ENCODE results near the gene ZDHHC11.
"Not testable (repeated sequence)": the region's sequence is repeated elsewhere in the genome, so short reads cannot be mapped to it uniquely, and the experiment has no call there.

Gene ZDHHC11

GRCh38 chr5:858726-859125 lies 7.9 kb upstream of the ZDHHC11 start:
- DNase-seq (ENCODE audit: low read depth), result no peak

- no peak for DNase-seq (ENCODE audit: low read depth)
Measured at GRCh38 chr5:856531-857425, 6.0 kb upstream of the ZDHHC11 start.

DNA sequence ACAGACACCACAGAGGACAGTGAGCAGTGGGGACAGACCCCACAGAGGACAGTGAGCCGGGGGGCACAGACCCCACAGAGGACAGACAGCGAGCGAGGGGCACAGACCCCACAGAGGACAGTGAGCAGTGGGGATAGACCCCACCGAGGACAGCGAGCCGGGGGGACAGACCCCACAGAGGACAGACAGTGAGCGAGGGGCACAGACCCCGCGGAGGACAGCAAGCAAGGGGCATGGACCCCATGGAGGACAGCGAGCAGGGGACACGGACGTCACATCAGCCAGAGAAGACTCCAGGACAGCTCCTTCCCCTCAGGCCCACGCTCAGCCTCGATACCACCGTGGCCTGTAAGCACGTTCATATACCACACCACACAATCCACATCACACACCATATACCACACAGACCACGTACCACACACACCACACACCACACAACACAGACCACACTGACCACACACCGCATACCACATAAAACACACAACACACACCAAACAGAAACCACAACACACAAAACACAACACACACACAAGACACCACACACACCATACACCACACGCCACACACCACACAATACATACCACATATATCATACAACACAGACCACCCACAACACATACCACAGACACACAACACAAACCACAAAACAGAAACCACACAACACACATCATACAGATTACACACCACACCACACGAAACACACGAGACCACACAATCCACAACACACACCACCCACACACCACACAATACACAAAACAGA lies 5.2 kb upstream of the ZDHHC11 start:
- DNase-seq (ENCODE audit: low read depth), result no peak

DNA sequence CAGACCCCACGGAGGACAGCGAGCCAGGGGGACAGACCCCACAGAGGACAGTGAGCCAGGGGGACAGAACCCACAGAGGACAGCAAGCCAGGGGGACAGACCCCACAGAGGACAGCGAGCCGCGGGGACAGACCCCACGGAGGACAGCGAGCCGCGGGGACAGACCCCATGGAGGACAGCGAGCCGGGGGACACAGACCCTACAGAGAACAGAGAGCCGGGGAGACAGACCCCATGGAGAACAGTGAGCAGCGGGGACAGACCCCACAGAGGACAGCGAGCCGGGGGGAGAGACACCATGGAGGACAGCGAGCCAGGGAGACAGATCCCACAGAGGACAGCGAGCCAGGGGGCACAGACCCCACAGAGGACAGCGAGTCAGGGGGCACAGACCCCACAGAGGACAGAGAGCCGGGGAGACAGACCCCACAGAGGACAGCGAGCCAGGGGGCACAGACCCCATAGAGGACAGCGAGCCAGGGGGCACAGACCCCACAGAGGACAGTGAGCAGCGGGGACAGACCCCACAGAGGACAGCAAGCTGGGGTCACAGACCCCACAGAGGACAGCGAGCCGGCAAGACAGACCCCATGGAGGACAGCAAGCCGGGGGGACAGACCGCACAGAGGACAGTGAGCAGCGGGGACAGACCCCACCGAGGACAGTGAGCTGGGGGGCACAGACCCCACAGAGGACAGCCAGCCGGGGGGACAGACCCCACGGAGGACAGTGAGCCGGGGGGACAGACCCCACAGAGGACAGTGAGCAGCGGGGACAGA lies 4.4 kb upstream of the ZDHHC11 start:
- no peak for DNase-seq (ENCODE audit: low read depth)

DNA sequence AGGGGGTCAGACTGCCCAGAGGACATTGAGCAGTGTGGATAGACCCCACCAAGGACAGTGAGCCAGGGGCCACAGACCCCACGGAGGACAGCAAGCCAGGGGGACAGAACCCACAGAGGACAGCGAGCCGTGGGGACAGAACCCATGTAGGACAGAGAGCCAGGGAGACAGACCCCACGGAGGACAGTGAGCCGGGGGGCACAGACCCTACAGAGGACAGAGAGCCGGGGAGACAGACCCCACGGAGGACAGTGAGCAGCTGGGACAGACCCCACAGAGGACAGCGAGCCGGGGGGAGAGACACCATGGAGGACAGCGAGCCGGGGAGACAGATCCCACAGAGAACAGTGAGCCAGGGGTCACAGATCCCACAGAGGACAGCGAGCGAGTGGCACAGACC lies 3.4 kb upstream of the ZDHHC11 start:
- no peak for DNase-seq (ENCODE audit: low read depth)

DNA sequence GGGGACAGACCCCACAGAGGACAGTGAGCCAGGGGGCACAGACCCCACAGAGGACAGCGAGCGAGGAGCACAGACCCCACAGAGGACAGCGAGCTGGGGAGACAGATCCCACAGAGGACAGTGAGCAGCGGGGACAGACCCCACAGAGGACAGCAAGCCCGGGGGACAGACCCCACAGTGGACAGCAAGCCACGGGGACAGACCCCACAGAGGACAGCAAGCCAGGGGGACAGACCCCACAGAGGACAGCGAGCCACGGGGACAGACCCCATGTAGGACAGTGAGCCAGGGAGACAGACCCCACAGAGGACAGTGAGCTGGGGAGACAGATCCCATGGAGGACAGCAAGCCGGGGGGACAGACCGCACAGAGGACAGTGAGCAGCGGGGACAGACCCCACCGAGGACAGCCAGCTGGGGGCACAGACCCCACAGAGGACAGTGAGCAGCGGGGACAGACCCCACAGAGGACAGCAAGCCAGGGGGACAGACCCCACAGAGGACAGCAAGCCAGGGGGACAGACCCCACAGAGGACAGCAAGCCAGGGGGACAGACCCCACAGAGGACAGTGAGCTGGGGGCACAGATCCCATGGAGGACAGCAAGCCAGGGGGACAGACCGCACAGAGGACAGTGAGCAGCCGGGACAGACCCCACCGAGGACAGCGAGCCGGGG lies 2.8 kb upstream of the ZDHHC11 start:
- not testable (repeated sequence) for DNase-seq (ENCODE audit: low read depth)

DNA sequence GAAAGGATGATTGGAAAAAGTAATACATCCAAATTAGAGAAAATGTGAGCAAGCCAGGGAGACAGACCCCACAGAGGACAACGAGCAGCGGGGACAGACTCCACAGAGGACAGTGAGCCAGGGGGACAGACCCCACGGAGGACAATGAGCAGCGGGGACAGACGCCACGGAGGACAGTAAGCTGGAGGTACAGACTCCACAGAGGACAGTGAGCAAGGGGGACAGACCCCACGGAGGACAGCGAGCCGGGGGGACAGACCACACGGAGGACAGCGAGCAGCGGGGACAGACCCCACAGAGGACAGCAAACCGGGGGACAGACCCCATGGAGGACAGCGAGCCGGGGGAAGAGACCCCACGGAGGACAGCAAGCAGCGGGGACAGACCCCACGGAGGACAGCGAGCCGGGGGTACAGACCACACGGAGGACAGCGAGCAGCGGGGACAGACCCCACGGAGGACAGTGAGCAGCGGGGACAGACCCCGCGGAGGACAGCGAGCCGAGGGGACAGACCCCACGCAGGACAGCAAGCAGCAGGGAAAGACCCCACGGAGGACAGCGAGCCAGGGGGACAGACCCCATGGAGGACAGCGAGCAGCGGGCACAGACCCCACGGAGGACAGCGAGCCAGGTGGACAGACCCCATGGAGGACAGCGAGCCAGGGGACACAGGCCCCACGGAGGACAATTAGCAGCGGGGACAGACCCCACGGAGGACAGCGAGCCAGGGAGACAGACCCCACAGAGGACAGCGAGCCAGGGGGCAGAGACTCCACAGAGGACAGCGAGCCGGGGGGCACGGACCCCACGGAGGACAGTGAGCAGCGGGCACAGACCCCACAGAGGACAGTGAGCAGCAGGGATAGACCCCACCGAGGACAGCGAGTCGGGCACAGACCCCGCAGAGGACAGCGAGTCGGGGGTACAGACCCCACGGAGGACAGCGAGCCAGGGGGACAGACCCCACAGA lies 1.9 kb upstream of the ZDHHC11 start:
- no peak for DNase-seq (ENCODE audit: low read depth)

DNA sequence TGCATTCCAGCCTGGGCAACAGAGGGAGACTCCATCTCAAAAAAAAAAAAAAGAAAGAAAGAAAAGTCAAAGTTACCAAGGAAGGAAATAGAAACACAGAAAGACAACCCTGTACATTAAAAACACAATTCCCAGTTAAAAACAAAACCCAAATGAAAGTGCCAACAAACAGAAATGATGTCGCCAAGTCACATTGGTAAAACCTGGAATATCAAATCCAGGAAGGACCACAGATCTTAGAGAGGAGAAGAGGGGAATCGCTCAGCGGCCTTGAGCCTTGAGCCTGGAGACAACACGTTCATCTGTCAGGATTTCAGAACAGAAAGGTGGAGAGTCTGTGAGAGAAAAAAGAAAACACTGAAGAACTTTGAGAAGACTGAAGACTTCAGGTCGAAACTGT lies 1.2 kb upstream of the ZDHHC11 start:
- DNase-seq (ENCODE audit: low read depth), result no peak

DNA sequence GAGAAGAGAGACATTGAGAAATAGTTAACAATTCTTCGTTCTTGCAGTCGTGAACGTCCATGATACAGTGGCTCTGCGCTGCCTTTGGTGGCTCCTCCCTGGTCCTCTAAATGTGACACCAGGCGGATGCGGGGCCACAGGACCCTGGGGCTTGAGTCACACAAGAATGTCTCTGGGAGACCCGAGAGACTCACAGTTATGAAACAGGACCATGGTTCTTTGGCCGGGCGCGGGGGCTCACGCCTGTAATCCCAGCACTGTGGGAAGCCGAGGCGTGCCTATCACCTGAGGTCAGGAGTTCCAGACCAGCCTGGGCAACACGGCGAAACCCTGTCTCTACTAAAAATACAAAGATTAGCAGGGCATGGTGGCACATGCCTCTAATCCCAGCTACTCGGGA lies 767 bp upstream of the ZDHHC11 start:
- DNase-seq (ENCODE audit: low read depth), result no peak

- DNase-seq (ENCODE audit: low read depth), result no peak
Measured at GRCh38 chr5:851076-851475, 290 bp upstream of the ZDHHC11 start.

DNA sequence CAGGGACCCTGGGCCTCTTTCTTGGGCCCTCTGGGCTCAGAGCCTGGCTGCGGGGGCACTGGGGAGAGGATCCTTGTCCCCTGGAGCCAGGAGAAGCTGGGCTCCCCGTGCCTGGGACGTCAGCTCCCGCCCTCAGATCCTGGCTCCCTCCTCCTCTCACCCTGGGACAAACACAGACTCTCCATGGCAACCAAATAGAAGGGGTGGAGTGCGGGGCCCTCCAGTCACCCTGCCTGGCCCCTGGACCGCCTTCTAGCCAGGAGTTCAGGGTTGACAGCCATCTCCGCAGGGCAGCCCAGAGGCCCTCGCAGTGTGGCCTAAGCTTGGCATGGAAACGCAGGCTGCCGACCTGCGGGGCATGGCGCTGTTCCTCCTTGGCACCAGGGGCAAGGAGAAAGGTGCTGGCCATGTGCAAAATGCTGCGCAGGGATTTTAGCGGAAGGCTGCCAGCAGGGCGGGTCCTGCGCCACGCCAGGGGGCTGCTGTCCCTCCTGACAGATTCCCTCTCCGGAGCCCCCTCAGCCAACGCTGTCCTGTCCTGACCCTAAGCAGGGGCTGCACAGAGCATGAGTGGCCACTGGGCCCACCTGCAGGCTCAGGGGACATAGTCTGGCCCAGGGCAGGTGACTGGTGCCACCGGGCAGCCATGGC lies 1.0 kb downstream of the ZDHHC11 start:
- no peak for DNase-seq (ENCODE audit: low read depth)

GRCh38 chr5:848671-849111 lies 2.1 kb downstream of the ZDHHC11 start:
- DNase-seq (ENCODE audit: low read depth), result no peak

DNA sequence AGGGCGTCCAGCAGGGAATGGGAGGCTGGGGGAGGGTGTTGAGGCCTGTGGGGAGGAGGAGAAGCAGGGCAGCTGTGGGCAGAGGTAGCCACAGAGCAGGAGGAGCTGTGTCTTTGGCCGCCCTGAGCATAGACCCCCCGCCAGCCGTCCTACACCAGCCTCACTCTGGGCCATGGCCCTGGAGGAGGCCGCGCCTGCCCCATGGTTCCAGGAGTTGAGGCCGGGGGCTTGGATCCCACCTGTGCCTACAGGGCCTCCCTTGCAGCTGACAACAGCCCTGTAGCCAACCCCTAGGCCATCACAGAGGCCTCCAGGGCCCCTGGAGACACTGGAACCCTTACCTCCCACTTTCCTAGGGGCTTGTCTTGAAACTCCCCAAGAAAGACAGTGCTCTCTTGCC lies 3.0 kb downstream of the ZDHHC11 start:
- DNase-seq (ENCODE audit: low read depth), result not testable (repeated sequence)

GRCh38 chr5:847212-847611 lies 3.6 kb downstream of the ZDHHC11 start:
- DNase-seq (ENCODE audit: low read depth), result not testable (repeated sequence)

GRCh38 chr5:846602-847091 lies 4.1 kb downstream of the ZDHHC11 start:
- DNase-seq (ENCODE audit: low read depth), result not testable (repeated sequence)

DNA sequence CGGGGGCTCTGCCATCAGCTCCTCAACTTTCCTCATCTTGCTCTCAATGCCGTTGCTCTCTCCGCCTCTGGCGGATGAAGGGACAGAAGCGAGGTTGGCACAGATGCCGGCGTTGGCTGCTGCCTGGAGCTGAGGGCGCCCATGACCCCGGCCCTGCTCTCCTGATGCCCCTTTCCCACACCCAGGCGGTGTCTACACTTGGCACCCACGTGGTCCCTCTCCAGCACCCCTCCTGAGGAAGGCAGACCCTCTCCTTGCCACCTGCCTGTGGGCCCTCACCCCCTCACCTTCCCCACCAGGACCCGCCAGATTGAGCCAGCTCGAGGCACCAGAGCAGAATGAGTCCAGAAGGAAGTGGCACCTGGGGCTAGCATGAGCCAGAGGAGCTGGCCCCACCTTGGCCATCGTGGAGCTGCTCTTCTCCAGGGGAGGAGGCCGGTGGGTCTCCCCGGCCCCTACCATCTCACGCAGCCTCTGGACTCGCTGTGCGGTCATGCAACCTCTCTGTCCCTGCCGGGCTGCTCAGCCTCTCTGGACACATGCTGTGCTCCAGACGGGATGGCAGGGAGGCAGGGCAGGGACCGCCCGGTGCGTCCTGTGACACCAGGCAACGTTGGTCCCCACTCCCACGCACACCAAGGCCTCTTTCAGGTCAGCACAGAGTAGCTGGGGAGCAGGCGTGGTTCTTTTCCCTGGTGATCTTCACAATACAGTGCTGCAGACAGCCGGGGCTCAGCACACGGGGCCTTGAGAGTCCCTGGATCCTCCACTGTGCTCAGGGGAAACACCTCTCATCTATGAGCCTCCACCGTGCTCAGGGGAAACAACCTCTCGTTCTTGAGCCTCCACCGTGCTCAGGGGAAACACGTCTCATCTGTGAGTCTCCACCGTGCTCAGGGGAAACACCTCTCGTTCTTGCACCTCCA lies 4.8 kb downstream of the ZDHHC11 start:
- DNase-seq (ENCODE audit: low read depth), result not testable (repeated sequence)

DNA sequence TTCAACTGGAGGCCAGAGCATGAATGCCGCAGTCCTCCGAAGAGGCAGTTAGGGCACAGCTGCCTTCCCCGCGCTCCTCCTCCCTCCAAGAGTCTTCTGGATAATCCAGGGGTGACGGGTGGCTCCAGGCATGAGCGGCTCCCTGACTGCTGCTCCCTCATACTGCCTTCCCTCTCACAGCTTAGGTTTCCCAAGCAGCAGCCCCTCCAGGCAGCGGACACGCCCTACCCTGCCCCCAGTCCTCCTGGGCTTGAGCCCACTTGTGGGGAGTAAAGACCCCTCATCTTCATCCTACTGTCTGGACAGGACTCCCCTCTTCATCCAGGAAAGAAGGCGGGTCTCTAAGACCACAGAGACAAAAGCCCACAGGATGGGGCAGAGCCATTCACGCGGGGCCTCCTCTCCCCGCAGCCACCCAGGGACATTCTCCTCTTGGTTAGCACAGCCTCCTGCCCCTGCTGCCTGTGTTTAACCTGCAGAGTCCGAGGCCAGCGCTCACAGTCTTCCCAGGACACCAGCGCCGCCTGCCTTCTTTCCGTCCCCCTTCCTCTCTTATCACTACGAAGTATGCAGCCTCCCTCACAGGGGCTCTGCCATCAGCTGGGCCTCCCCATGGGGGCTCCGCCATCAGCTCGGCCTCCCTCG lies 5.6 kb downstream of the ZDHHC11 start:
- DNase-seq (ENCODE audit: low read depth), result not testable (repeated sequence)

DNA sequence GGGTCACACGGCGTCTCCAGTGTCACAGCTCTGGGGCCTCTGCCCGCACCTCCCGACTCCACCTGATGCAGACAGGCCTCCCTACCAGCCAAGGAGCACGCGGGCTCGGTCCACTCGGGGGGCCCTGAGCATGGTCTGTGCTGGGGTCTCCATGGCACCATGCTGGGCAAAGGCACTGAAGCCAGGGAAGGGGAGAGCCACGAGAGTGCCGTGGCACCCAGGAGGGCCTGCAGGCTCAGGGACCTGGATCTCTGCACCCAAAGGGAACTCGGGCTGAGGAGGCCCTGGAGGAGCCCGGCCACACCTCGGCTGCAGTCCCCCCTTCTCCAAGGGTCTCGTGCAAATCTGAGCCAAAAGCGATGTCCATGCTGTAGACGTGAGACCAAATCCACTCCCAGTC lies 6.4 kb downstream of the ZDHHC11 start:
- not testable (repeated sequence) for DNase-seq (ENCODE audit: low read depth)
